Stromal cell of bone marrow (primary cell): ENCODE results near the gene DPPA5.
"Not testable (repeated sequence)": the region's sequence is repeated elsewhere in the genome, so short reads cannot be mapped to it uniquely, and the experiment has no call there.

ENCODE experiments used
- DNase-seq: peaks from one replicate; pipeline ENCODE4 v3.0.0-alpha.2; 2012; ENCODE audit warnings: low read depth

The DPPA5 gene

GRCh38 chr6:73364121-73364520 is 10.0 kb upstream of the DPPA5 start:
- no peak for DNase-seq

- no peak for DNase-seq
These were observed 9.4 kb upstream of the DPPA5 start for GRCh38 chr6:73363537-73363875.

GRCh38 chr6:73362869-73363536 is 8.9 kb upstream of the DPPA5 start:
- DNase-seq = no peak

DNA sequence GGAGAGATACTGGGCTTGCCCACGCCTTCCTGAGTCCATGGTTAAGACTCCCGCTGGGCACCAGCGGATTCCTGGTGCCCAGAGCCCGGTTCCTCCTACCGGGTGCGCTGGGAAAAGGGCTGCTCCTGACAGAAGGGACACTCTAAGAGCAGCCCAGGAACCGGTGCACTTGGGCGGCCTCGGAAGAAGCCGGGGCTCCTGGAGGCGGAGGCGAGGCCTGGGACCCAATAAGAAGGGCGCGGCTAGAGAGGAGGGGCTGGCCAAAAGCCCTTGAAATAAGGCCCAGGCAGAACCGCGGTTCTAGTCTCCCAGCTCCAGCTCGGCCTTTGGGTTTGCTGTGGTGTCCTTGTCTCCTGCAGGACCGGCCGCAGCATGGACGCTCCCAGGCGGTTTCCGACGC is 8.3 kb upstream of the DPPA5 start, which contains the start of gene KHDC3L:
TSS of gene KHDC3L (plus strand) at position 301 of the 400 bp plus-strand sequence. CDS start at position 373, 72 bp downstream.
- DNase-seq = no peak

- DNase-seq = no peak
These were observed 4.8 kb downstream of the DPPA5 start for GRCh38 chr6:73349311-73349710.

DNA sequence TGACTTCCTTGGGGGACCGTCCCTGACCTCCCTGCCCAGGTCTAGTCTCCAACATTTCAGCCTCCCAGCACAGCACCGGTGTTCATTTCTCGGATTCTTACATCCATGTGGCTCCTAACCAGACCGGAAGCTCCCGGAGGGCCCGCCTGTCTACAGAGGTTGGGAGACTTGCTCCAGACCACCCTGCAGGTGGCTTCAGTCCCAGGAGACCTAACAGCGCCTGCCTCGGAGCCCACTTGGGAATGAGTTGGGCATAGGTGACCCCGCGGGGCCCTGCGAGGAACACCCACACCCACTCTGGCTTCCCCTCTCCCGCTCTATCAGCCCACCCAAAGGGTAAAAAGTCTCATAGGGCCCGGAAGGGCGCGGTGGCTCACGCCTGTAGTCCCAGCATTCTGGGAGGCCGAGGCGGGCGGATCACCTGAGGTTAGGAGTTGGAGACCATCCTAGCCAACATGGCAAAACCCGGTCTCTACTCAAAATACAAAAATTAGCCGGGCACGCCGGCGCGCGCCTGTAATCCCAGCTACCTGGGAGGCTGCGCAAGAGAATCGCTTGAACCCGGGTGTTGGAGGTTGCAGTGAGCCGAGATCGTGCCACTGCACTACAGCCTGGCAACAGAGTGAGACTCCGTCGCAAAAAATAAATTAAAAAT is 5.4 kb downstream of the DPPA5 start:
- no peak for DNase-seq

- DNase-seq = no peak
These were observed 10.9 kb downstream of the DPPA5 start for GRCh38 chr6:73343164-73343563.

GRCh38 chr6:73342174-73342573 is 11.9 kb downstream of the DPPA5 start:
- no peak for DNase-seq

GRCh38 chr6:73341335-73341734 is 12.7 kb downstream of the DPPA5 start:
- DNase-seq = no peak

- no peak for DNase-seq
These were observed 14.0 kb downstream of the DPPA5 start for GRCh38 chr6:73340048-73340447.

DNA sequence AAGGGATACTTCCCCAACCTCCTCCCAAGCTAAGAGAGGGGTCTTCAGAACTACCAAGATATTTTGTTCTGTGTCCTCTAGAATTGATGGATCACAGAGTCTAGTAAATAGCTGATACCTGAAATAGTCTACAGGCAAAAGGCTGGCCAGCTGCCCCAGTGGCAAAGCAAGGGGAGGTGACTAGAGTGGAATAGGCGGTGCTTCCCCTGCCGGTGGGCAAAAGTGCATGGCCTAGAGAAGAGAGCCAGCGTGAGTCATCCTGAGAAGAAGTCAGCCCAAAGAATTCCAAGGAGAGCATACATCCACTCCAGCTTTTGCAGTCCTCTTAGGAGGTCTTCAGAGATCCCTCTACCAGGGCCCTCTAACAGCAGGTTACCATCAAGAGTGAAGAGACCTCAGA is 14.7 kb downstream of the DPPA5 start:
- no peak for DNase-seq

DNA sequence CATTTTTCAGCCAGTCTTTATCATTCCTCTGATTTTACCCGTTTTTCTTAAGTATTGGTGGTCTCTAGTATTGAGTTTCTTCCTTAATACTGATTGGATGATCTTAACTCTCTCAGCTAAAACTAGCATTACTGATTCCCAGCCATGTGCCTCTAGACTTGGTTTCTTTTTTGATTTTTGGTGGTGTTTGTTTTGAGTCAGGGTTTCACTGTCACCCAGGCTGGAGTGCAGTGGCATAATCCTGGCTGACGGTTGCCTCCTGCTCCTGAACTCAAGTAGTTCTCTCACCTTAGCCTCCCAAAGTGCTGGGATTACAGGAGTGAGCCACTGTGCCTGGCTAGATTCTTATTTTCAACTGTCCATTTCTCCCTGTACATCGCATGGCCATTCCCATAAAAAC is 24.9 kb downstream of the DPPA5 start:
- DNase-seq = no peak

- no peak for DNase-seq
These were observed 25.3 kb downstream of the DPPA5 start for GRCh38 chr6:73328790-73329189.

- no peak for DNase-seq
These were observed 28.4 kb downstream of the DPPA5 start for GRCh38 chr6:73325656-73326055.

DNA sequence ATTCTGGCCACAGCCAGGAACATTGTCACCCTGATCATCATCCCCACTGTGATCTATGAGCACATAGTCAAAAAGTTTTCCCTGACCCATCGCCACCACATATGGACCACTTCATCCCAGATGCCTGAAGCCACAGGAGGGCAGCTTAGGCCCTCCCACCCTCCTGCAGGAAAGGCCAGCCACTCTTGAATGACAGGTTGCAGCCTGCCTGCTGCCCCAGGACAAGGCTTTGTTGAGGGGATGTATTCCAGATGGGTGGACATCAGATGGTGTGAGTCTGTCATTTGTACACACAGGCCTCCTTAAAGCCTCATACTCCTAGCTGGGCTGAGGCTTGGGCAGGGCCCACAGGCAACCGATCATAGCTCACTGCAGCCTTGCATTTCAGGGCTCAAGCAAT is 30.8 kb downstream of the DPPA5 start:
- DNase-seq = no peak

DNA sequence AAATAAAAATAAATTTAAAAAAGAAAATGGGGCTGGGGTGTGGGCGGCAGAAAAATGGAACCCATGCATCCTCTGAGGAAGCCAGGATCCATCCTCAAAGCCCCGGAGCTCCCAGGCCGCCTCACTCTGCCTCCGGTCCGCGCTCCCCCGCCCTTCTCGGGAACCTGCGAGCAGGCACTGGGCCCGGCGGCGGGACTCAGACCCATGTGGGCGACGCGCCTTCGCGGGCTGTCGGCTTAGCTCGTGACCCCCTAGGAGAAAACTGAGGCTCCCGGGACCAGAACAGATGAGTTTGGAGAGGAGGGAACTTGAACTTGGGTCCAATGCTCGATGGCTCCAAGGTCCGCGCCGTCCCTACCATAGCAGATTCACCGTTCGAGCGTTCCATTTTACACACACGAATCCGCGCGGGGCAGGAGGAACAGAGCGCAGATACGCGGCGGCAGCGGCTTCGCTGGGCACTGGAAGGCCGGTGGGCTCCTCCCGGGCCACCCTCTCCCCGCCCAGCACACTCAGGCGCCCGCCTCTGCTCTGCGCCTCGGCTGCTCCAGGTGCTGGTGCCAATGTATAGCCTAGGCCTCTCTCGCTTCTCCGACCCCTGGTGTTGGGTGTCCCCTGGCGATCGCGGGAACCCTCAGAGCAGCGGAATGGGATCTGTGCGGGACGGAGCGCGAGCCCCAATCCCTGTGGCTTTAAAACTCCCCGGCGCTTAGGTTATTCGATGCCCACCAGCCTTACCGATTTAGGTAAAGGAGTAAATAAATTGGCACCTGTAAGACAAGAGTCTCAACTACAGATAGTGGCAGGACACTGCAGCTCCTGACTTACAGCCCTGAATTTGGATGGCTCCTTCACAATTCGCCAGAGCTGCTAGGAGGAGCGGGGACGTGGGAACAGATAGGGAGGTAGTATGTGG is 39.2 kb downstream of the DPPA5 start:
- DNase-seq = no peak

DNA sequence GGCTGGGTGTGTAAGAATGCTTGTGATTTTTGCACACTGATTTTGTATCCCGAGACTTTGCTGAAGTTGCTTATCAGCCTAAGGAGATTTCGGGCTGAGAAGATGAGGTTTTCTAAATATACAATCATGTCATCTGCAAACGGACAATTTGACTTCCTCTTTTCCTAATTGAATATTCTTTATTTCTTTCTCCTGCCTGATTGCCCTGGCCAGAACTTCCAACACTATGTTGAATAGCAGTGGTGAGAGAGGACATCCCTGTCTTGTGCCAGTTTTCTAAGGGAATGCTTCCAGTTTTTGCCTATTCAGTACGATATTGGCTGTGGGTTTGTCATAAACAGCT is 43.6 kb downstream of the DPPA5 start:
- not testable (repeated sequence) for DNase-seq

DNA sequence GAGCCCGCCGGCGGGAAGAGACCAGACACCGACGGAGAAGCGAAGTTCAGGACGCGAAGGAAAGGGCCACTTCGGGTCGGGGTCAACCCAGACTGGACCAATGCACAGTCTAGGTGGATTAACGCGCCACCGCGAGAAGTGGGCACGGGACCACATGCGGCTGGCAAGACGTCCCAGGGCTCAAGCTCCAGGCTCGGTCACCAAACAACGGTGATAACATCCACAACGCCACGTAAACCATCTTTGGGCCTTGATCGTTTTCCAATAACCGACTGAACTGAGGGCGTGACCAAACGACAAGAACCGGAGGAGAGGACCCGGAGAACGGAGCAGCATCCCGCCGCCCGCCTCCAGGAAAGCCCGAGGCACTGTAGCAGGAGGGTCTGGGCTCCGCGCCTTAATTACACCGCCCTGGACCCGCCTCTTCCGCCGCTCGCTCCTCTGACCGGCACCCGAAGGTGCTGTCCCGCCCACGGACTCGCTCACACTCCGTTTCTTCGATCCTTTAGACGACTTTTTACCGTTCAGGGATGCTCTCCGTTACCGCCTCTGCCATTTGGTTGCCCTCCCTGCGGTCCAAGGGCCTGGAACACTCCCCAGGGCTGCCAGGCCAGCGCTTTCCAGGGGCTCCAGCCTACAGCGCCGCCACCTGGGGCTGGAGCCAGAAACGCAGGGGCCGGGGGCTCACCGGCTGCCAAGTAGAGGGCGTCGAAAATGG is 44.1 kb downstream of the DPPA5 start:
- DNase-seq = no peak

GRCh38 chr6:73309535-73309784 is 44.6 kb downstream of the DPPA5 start:
- DNase-seq = no peak

- no peak for DNase-seq
These were observed 45.2 kb downstream of the DPPA5 start for GRCh38 chr6:73308712-73309534.

DNA sequence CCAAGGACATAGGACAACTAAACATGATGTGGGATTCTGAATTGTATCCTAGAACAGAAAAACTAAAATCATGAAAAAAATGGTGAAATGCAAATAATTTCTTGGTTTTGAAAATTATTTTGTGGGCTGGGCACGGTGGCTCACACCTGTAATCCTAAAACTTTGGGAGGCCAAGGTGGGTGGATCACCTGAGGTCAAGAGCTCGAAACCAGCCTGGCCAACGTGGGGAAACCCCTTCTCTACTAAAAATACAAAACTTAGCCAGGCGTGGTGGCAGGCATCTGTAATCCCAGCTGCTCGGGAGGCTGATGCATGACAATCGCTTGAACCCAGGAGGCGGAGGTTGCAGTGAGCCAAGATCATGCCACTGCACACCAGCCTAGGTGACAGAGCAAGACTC is 50.3 kb downstream of the DPPA5 start:
- not testable (repeated sequence) for DNase-seq
